Right ventricle myocardium inferior (tissue), 1 donor: ENCODE measurements around the gene ADCY4. TPM values are rescaled to one million over a fixed set of nuclear protein-coding genes. Genes with fewer than 3 reads are reported as not detected.
A peak's percentile ranks its signal among the peaks of the same experiment; 100 is the strongest.
"Not testable (repeated sequence)": the region's sequence is repeated elsewhere in the genome, so short reads cannot be mapped to it uniquely, and the experiment has no call there.

Experiments used
- ATAC-seq: fragments of 200-7000 bp; cut with Tn5 transposase; one replicate; pipeline ENCODE4 v1.9.1; 2020; ENCODE audit warnings: mild to moderate bottlenecking, moderate library complexity
- DNase-seq: peaks from one replicate; pipeline ENCODE4 v3.0.0; 2021; ENCODE audit errors: missing footprints
- intact Hi-C: fragments of 100-400 bp; cut with DNase I; formaldehyde crosslinking; loops from one replicate; pipeline ENCODE4 v1.11.0; 2022
- total RNA-seq: library from RNA; stranded (reverse); fragmentation: NEBNext Ultra II Directional; extraction: Animal tissue kit (Norgen Biotek cat#: 25700); gene quantifications from one replicate; pipeline ENCODE4 v1.2.1, GENCODE V29; 2021
- donor health status: DM: no; HTN: yes; CAD: no; lungs with severe emphysema.

ADCY4 gene
- total RNA-seq, 1 donor from 2014 or later: 27.3 TPM

DNA sequence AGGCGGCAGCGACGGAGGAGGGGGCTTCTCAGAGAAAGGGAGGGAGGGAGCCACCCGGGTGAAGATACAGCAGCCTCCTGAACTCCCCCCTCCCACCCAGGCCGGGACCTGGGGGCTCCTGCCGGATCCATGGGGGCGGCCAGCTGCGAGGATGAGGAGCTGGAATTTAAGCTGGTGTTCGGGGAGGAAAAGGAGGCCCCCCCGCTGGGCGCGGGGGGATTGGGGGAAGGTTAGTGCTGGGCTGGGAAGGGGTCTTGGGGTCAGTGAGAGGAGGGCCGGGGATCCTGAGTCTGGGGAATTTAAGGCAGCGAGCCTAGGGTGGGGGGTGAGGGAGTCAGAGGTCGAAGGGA, 33.3 kb upstream of the ADCY4 start:
- ATAC-seq: no peak
- intact Hi-C loops: no loop called here
- no peak for DNase-seq

- intact Hi-C loops: loop anchor here (1.0 to 2.0 kb wide), 2 partner anchors 31 to 33 kb away; partner anchors contain the start of gene ADCY4
- ATAC-seq: peak; percentile 61
- peak; percentile 82 for DNase-seq
Measured at GRCh38 chr14:24367514-24368211, 32.8 kb upstream of the ADCY4 start, which contains the start of gene NFATC4. Gene NFATC4 (plus strand): TSS chr14:24368184. CDS start chr14:24368341, 157 bp downstream.

GRCh38 chr14:24366721-24367513, 32.0 kb upstream of the ADCY4 start:
- ATAC-seq: peak; percentile 88
- intact Hi-C loops: loop anchor here (1.0 to 2.0 kb wide), 3 partner anchors 31 to 64 kb away; partner anchors contain the start of gene ADCY4
- peak; percentile 93 for DNase-seq

DNA sequence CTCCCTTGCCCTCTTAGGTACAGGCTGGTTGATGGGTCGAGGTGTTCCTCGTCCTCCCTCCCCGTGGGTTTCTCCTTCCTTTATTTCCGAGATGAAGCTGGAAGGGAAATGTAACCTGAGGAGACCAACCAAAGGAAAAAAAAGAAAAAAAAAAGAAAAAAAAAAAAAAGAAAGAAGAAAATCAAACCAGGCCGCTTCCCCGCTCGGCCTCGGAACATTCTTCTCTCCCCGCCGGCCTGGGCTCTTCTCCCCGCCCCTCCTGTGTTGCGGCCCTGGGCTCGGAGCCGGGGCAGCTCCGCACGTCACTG, 31.5 kb upstream of the ADCY4 start:
- intact Hi-C loops: loop anchor here (1.0 to 2.0 kb wide), 2 partner anchors 32 to 65 kb away; partner anchors contain the start of gene ADCY4
- ATAC-seq (no peak), DNase-seq (no peak)

DNA sequence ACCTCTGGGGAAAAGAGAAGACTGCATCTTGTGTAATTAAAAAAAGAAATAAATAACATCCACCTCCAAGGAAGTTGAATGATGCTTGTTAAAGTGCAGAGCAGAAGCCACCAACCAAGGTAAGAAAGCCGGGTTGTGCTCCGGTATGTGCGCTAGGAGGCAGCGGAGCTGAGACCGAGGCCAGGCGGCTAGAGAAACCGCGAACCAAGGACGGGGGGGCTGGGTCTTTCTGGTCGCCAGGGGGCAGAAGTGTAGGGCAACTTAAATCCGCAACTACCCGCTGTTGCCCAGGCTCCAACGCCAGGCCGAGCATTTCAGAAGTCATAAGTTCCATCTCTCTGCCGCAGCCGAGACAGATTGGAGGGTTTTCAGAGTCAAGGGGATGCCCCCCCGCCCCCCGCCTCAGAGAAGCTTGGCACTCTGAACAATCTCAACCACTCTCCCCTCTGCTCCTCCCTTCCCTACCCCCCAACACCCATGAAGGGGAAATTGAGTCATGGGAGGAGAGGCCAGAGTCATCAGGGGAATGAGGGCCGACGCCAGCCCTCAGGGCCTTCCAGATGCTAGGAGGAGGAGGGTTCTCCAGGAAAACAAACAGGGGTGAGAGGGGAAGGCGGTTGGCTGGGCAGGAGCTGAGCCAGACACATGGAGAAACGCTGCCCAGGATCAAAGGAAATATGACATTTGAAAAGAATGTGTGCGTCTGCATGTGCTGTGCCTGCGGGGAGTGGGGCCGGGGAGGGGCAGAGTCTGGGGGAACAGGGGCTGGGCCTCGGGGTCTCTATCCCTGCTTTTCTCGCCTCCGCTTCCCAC, 30.9 kb upstream of the ADCY4 start:
- DNase-seq (peak; percentile 86), ATAC-seq (peak; percentile 42)
- intact Hi-C loops: loop anchor here (1.0 to 2.0 kb wide), 2 partner anchors 31 to 65 kb away; partner anchors contain the start of gene ADCY4

DNA sequence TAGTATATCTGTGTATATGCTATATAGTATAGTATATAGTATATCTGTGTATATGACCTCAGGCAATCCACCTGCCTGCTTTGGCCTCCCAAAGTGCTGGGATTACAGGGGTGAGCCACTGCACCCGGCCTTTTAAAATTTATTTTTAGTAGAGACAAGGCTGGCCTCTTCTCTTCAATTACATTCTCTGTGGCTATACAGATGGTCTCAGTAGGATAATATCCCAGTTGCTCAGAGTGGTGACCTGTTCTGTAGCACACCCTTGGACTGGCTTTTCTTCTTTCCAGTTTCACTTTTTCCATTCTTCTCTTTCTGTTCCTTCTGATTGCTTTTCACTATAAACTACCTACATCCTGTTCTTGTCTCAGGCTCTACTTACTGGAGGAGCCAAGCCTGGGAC, 30.0 kb upstream of the ADCY4 start:
- ATAC-seq (no peak), DNase-seq (no peak)
- intact Hi-C loops: no loop called here

GRCh38 chr14:24363401-24363800, 28.5 kb upstream of the ADCY4 start:
- no peak for DNase-seq
- no peak for ATAC-seq
- intact Hi-C loops: no loop called here

DNA sequence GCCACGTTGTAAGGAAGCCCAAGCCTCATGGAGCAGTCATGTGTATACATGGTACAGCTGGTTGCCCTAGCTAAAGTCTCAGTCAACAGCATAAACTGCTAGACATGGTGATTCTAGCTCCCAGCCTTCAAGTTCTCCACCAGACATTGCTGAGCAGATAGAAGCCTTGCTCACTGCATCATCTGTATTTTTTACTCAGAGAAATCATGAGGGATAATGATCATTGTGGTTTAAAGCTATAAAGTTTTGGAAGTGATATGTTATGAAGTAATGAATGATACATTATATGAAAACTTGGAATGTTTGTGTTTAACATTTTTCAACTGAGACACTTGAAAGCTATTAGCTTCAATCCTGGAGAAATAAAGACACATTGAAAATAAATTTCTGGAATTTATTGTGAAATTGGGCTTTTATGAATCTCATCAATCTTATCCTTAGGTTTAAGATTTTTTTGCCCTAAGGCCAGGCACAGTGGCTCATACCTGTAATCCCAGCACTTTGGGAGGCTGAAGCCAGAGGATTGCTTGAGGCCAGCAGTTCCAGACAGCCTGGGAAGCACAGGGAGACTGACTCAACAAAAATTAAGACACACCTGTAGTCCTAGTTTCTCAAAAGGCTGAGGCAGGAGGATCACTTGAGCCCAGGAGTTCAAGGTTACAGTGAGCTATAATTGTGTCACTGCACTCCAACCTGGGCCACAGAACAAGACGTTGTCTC, 27.5 kb upstream of the ADCY4 start:
- ATAC-seq (no peak), DNase-seq (no peak)
- intact Hi-C loops: no loop called here

DNA sequence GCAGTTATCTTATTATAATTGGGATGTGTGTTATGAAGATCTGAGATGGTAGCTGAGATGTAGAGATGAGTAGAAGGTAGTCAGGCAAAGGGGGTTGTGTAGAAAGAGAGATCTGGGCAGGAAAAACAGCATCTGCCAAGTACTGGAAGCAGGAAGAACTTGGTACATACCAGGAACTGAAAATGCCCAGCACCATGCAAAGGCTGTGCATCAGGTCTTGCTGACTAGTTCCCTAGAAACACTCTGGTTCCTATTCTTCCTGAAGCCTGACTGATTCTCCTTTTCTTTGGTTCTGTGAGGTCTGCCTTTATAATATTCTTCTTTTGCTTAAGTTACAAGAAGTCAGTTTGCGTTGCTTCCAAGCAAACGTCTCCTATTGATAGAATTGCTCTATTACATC, 26.5 kb upstream of the ADCY4 start:
- no peak for ATAC-seq
- no peak for DNase-seq
- intact Hi-C loops: no loop called here

GRCh38 chr14:24360281-24360680, 25.4 kb upstream of the ADCY4 start:
- no peak for ATAC-seq
- DNase-seq: no peak
- intact Hi-C loops: no loop called here

- intact Hi-C loops: no loop called here
- ATAC-seq: no peak
- no peak for DNase-seq
Measured at GRCh38 chr14:24356208-24356607, 21.3 kb upstream of the ADCY4 start.

DNA sequence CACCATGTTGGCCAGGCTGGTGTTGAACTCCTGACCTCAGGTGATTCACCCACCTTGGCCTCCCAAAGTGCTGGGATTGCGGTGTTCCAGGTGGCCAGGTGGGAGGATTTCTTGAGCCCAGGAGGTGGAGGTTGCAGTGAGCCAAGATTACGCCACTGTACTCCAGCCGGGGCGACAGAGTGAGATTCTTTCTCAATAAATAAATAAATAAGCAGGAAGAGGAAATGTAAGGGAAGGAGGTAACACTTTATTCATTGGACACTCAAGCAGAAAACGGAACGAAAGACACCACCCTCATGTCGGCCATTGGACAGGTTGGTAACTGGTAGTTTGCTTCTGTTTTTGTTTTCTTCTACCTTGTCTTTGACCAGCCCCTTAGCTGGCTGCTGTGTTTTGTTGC, 20.1 kb upstream of the ADCY4 start:
- ATAC-seq (no peak), DNase-seq (no peak)
- intact Hi-C loops: no loop called here

- ATAC-seq, DNase-seq, intact Hi-C loops: not testable (repeated sequence)
Measured at GRCh38 chr14:24354482-24354825, 19.6 kb upstream of the ADCY4 start.

GRCh38 chr14:24353559-24354481, 18.9 kb upstream of the ADCY4 start:
- intact Hi-C loops: no loop called here
- DNase-seq: no peak
- no peak for ATAC-seq

DNA sequence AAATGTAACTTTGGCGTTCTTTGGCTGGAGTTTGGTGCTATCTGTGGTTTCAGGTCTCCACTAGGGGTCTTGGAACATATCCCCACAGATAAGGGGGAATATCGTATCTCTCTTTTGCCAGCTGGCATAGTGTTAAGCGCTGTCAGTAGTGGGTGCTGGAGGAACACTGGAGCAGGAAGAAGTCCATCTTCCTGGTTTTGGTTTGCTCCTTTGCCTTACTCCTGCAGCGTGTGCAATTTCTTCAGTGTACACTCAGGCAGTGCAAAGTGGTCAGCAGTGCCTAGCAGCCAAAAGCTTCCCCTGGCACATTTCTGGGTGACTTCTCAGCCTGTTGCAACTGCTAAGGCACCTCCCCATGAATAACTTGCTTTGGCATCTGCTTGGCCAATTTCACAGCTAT, 16.6 kb upstream of the ADCY4 start:
- DNase-seq (no peak), ATAC-seq (peak; percentile 69)
- intact Hi-C loops: no loop called here

DNA sequence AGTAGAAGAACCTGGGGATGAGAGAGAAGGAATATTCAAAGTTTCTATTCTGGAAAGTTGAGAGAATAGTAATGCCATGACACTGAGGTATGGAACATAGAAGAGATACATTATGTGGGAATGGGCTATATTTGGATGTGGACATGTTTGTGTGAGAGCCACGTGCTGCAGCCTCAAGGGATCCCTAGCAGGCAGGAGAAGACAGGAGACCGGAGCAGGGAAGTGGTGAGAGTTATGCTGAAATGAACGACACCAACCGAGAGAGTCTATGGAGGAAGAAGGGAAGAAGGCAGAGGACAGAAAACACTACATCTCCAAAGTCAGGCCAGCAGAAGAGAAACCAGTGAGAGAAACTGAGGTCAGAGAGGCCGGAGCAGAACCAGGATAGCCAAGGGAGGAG, 14.9 kb upstream of the ADCY4 start:
- intact Hi-C loops: no loop called here
- ATAC-seq (no peak), DNase-seq (no peak)

DNA sequence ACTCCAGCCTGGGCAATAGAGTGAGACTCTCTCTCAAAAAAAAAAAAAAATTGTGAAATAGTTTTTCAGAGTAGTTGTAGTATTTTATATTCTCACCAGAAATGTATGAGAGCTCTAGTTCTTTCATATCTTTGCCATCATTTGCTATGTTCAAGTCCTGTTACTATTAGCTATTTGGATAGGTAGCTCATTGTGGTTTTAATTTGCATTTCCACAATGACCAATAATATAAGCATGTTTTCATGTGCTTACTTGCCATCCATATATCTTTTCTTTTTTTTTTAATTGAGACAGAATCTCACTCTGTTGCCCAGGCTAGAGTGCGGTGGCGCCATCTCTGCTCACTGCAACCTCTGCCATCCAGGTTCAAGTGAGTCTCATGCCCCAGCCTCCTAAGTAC, 13.3 kb upstream of the ADCY4 start:
- intact Hi-C loops: no loop called here
- no peak for DNase-seq
- ATAC-seq: no peak

DNA sequence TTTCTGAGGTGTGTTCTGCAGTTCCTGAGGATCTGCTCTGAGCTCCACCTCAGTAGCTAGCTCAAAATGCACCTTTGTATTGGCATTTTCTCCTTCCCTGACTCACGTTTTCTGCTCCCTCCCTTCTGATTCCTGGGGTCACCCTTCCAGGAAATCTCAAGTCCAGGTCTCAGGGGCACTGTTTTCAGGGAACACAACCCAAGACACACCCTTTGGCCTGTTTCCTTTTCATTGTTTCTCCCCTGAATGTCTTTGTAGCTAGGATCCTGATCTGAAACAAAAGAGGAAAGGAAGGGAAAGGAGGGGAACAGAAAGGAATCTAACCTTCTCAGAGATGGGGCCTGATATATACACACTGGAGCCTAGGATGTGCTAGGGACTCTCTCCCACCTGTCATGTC, 12.3 kb upstream of the ADCY4 start:
- DNase-seq (no peak), ATAC-seq (no peak)
- intact Hi-C loops: no loop called here
